Mesenchymal stem cell (in vitro differentiated cells and primary cell): ENCODE measurements around the gene PTPN12.
"Not testable (repeated sequence)": the region's sequence is repeated elsewhere in the genome, so short reads cannot be mapped to it uniquely, and the experiment has no call there.

ENCODE experiments used
- DNase-seq: peaks from one replicate; pipeline ENCODE4 v3.0.0-alpha.2; 2013
- H2AFZ ChIP-seq: one replicate; pipeline ENCODE4 v1.6.1; 2013; ENCODE audit warnings: low read depth, mild to moderate bottlenecking, control low read depth, inconsistent platforms, low read length, moderate library complexity
- H2AK5ac ChIP-seq: 2 replicates; pipeline ENCODE4 v1.6.1; 2013; ENCODE audit warnings: low read length, moderate library complexity, mild to moderate bottlenecking, inconsistent platforms; ENCODE audit not compliant: severe bottlenecking
- H2BK120ac ChIP-seq: one replicate; pipeline ENCODE4 v1.6.1; 2013; ENCODE audit warnings: low read depth, mild to moderate bottlenecking, inconsistent platforms, low read length, moderate library complexity
- H2BK12ac ChIP-seq, 2 experiments: one replicate each; pipeline ENCODE4 v1.6.1; 2013; ENCODE audit warnings: inconsistent platforms in 2 of 2, low read length in 2 of 2, mild to moderate bottlenecking in 2 of 2, moderate library complexity in 2 of 2, control low read depth in 1 of 2
- H2BK15ac ChIP-seq: one replicate; pipeline ENCODE4 v1.6.1; 2013; ENCODE audit warnings: mild to moderate bottlenecking, low read depth, inconsistent platforms; ENCODE audit not compliant: poor library complexity, severe bottlenecking
- H2BK5ac ChIP-seq: 2 replicates; pipeline ENCODE4 v1.6.1; 2013; ENCODE audit warnings: low read depth, mild to moderate bottlenecking, low read length, control low read depth, inconsistent platforms; ENCODE audit not compliant: poor library complexity, severe bottlenecking
- H3K14ac ChIP-seq, 2 experiments: one replicate each; pipeline ENCODE4 v1.6.1; 2013; ENCODE audit warnings: inconsistent platforms in 2 of 2, low read length in 2 of 2, control low read depth in 1 of 2, mild to moderate bottlenecking in 1 of 2, moderate library complexity in 1 of 2
- H3K18ac ChIP-seq, 2 experiments: one replicate each; pipeline ENCODE4 v1.6.1; 2013; ENCODE audit warnings: inconsistent platforms in 2 of 2, low read length in 2 of 2, control low read depth in 1 of 2, low read depth in 1 of 2, mild to moderate bottlenecking in 1 of 2
- H3K23ac ChIP-seq, 2 experiments: one replicate each; pipeline ENCODE4 v1.6.1; 2013; ENCODE audit warnings: inconsistent platforms in 2 of 2, low read length in 2 of 2, mild to moderate bottlenecking in 2 of 2, moderate library complexity in 2 of 2, control low read depth in 1 of 2
- H3K27ac ChIP-seq: 2 replicates; pipeline ENCODE4 v1.5.1; 2013; ENCODE audit warnings: mild to moderate bottlenecking, moderate library complexity, low read length, control low read depth, inconsistent platforms; ENCODE audit not compliant: poor library complexity, severe bottlenecking
- H3K27me3 ChIP-seq, 2 experiments: 2 replicates each; pipeline versions ENCODE4 v1.6.1 to v1.7.0; 2013; ENCODE audit warnings: low read length in 2 of 2, mild to moderate bottlenecking in 2 of 2, moderate library complexity in 2 of 2, control low read depth in 1 of 2, inconsistent platforms in 1 of 2; ENCODE audit not compliant: control insufficient read depth in 1 of 2, insufficient read depth in 1 of 2
- H3K36me3 ChIP-seq, 2 experiments: 2 replicates each; pipeline versions ENCODE4 v1.6.1 to v1.7.0; 2013; ENCODE audit warnings: low read length in 2 of 2, control low read depth in 1 of 2, inconsistent platforms in 1 of 2, low read depth in 1 of 2, mild to moderate bottlenecking in 1 of 2; ENCODE audit not compliant: insufficient read depth in 2 of 2, control insufficient read depth in 1 of 2
- H3K4ac ChIP-seq, 2 experiments: one replicate each; pipeline ENCODE4 v1.6.1; 2013; ENCODE audit warnings: inconsistent platforms in 2 of 2, low read length in 2 of 2, mild to moderate bottlenecking in 2 of 2, moderate library complexity in 2 of 2, control low read depth in 1 of 2, low read depth in 1 of 2
- H3K4me1 ChIP-seq: 2 replicates; pipeline ENCODE4 v1.6.1; 2013; ENCODE audit warnings: low read depth, low read length, control low read depth; ENCODE audit not compliant: control insufficient read depth, insufficient read depth
- H3K4me2 ChIP-seq: 2 replicates; pipeline ENCODE4 v1.6.1; 2013; ENCODE audit warnings: low read length, mild to moderate bottlenecking, inconsistent platforms; ENCODE audit not compliant: poor library complexity, severe bottlenecking
- H3K4me3 ChIP-seq, 2 experiments: 2 replicates each; pipeline versions ENCODE4 v1.5.1 to v1.7.0; 2013; ENCODE audit warnings: low read length in 2 of 2, mild to moderate bottlenecking in 2 of 2, control low read depth in 1 of 2, low read depth in 1 of 2; ENCODE audit not compliant: insufficient read depth in 1 of 2
- H3K79me1 ChIP-seq: replicated peaks from 2 replicates; pipeline ENCODE4 v1.6.1; 2013; ENCODE audit warnings: mild to moderate bottlenecking, control low read depth, low read length, inconsistent platforms; ENCODE audit not compliant: poor library complexity, severe bottlenecking
- H3K9ac ChIP-seq: 2 replicates; pipeline ENCODE4 v1.7.0; 2013; ENCODE audit warnings: mild to moderate bottlenecking, low read length, moderate library complexity
- H3K9me3 ChIP-seq: 2 replicates; pipeline ENCODE4 v1.7.0; 2013; ENCODE audit warnings: mild to moderate bottlenecking, low read length; ENCODE audit not compliant: control insufficient read depth
- H4K8ac ChIP-seq: one replicate; pipeline ENCODE4 v1.6.1; 2013; ENCODE audit warnings: inconsistent platforms, mild to moderate bottlenecking, low read length, moderate library complexity
- H4K91ac ChIP-seq: one replicate; pipeline ENCODE4 v1.6.1; 2013; ENCODE audit warnings: mild to moderate bottlenecking, low read length, inconsistent platforms
- WGBS: methylation state at CpG from one replicate; pipeline ENCODE4 v1.1.7; 2013; ENCODE audit warnings: mixed read lengths; 5-methylcytosine and 5-hydroxymethylcytosine counted together

The PTPN12 gene

DNA sequence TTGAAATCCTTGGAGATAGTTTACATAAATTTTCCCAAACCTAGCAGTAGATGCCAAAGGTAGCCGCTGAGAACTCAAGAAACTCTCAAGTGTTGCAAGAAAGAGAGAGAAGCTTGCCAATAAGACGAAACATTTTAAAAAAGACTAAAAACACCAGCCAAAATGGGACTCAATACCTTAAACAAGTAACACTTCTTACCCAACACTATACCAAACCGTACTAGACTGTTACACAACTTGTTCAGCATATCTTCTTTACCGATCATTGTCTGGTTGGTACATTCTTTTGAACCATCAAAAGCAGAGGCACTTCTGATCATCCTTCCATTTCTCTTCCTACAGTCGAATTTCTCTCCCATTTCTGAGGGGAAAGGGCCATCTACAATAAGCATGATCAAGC, 4.8 kb upstream of the PTPN12 start:
- Histone ChIP-seq H3K4ac (no peak overlapping the region), H3K4me3 (no peak overlapping the region), H3K9me3 (no peaks in the 10 kb centered on the region), H3K9ac (no peak overlapping the region), H3K4me2 (no peak overlapping the region), H4K91ac (no peak overlapping the region), H2BK120ac (no peak overlapping the region), H3K27me3 (no peaks in the 10 kb centered on the region), H2AK5ac (no peak overlapping the region), H2BK15ac (no peak overlapping the region), H2BK12ac (no peak overlapping the region), H3K14ac (no peak overlapping the region), H3K79me1 (peaks cover 4% of the 10 kb centered on the region), H2AFZ (no peak overlapping the region), H4K8ac (no peak overlapping the region), H2BK5ac (no peak overlapping the region), H3K27ac (no peak overlapping the region), H3K23ac (no peak overlapping the region), H3K18ac (no peak overlapping the region), H3K4me1 (peaks cover 1% of the 10 kb centered on the region), H3K36me3 (no peaks in the 10 kb centered on the region)
- DNase-seq: no peak
- WGBS: 93% methylated on average over 5 of the region's 5 CpGs

GRCh38 chr7:77532732-77533131, 4.4 kb upstream of the PTPN12 start:
- H3K18ac ChIP-seq, H3K4me2 ChIP-seq, DNase-seq, H3K14ac ChIP-seq, H3K79me1 ChIP-seq, H2BK5ac ChIP-seq, H3K27me3 ChIP-seq, H3K27ac ChIP-seq, H2BK12ac ChIP-seq, H2BK15ac ChIP-seq, H3K23ac ChIP-seq, H3K9me3 ChIP-seq, H3K4me1 ChIP-seq, H3K9ac ChIP-seq, H3K4ac ChIP-seq, H4K8ac ChIP-seq, H2BK120ac ChIP-seq, H4K91ac ChIP-seq, H2AK5ac ChIP-seq, H3K4me3 ChIP-seq, H2AFZ ChIP-seq, H3K36me3 ChIP-seq: not testable (repeated sequence)
- no CpG with 5 or more reads among the region's 3 CpGs for WGBS

DNA sequence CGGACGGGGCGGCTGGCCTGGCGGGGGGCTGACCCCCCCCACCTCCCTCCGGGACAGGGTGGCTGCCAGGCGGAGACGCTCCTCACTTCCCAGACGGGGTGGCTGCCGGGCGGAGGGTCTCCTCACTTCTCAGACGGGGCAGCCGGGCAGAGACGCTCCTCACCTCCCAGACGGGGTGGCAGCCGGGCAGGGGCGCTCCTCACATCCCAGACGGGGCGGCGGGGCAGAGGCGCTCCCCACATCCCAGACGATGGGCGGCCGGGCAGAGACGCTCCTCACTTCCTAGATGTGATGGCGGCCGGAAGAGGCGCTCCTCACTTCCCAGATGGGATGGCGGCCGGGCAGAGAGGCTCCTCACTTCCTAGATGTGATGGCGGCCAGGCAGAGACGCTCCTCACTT, 3.0 kb upstream of the PTPN12 start:
- H4K8ac ChIP-seq, H3K4me2 ChIP-seq, H3K27ac ChIP-seq, H3K4ac ChIP-seq, H3K79me1 ChIP-seq, H3K18ac ChIP-seq, H3K4me3 ChIP-seq, H3K4me1 ChIP-seq, H2BK12ac ChIP-seq, H2BK5ac ChIP-seq, H3K27me3 ChIP-seq, H4K91ac ChIP-seq, H3K9me3 ChIP-seq, H2AFZ ChIP-seq, H2BK15ac ChIP-seq, H2AK5ac ChIP-seq, H3K23ac ChIP-seq, H2BK120ac ChIP-seq, H3K14ac ChIP-seq, H3K36me3 ChIP-seq, H3K9ac ChIP-seq, DNase-seq: not testable (repeated sequence)
- WGBS: 98% methylated on average over 21 of the region's 31 CpGs

- Histone ChIP-seq H3K23ac (no peak overlapping the region), H4K8ac (peak overlapping the region; percentile 1), H2AK5ac (no peak overlapping the region), H3K9ac (peak overlapping the region; percentile 96), H3K4me3 (peak overlapping the region; percentile 82 to 97), H2AFZ (no peak overlapping the region), H3K18ac (no peak overlapping the region), H3K14ac (no peak overlapping the region), H3K36me3 (peaks cover 0 to 1% of the 10 kb centered on the region in 2 experiments), H3K27me3 (no peaks in the 10 kb centered on the region), H3K27ac (peak overlapping the region; percentile 95), H2BK15ac (peak overlapping the region; percentile 96), H4K91ac (no peak overlapping the region), H2BK120ac (no peak overlapping the region), H2BK12ac (no peak overlapping the region), H3K4ac (peak overlapping the region in 1 of 2 experiments; percentile 42), H3K9me3 (no peaks in the 10 kb centered on the region), H3K79me1 (peaks cover 2% of the 10 kb centered on the region), H2BK5ac (no peak overlapping the region), H3K4me2 (peak overlapping the region; percentile 52), H3K4me1 (peaks cover 8% of the 10 kb centered on the region)
- no peak for DNase-seq
- 27% methylated on average over 5 of the region's 9 CpGs for whole genome bisulfite sequencing
Observed at GRCh38 chr7:77536017-77536412, 1.1 kb upstream of the PTPN12 start.
